H1 (cell line): ENCODE data around the gene DNAJB1. TPM values are rescaled to one million over a fixed set of nuclear protein-coding genes. Genes with fewer than 3 reads are reported as not detected.

Experiments used
- CTCF ChIA-PET: fragments of 300-600 bp; sonication (Branson Sonifier 250); formaldehyde crosslinking; loops from one replicate; lab custom pipeline; 2021; ENCODE audit not compliant: partially characterized antibody; lab: Charles Lee
- POLR2A ChIA-PET: fragments of 300-600 bp; sonication (Branson Sonifier 250); formaldehyde crosslinking; loops from one replicate; lab custom pipeline; 2021; ENCODE audit warnings: inconsistent platforms; ENCODE audit not compliant: partially characterized antibody; lab: Charles Lee
- DNase-seq, 2 experiments: peaks; one replicate each; pipeline versions ENCODE4 v3.0.0 to v3.0.0-alpha.2; 2010 to 2022; ENCODE audit warnings: low spot score in 2 of 2, low read depth in 1 of 2, mixed read lengths in 1 of 2
- FAIRE-seq: peaks from 2 replicates; lab custom pipeline; 2011; peaks lifted over from hg19 to GRCh38; lab: Jason Lieb, UNC
- H2AFZ ChIP-seq: 2 replicates; pipeline ENCODE4 v1.8.1; 2012; ENCODE audit warnings: low read length, inconsistent platforms
- H2AK5ac ChIP-seq: 2 replicates; pipeline ENCODE4 v1.6.1; 2013; ENCODE audit warnings: low read depth, low read length
- H2BK120ac ChIP-seq: replicated peaks from 2 replicates; pipeline ENCODE3; 2013; ENCODE audit warnings: low read depth, low read length, inconsistent platforms
- H2BK12ac ChIP-seq: 2 replicates; pipeline ENCODE4 v1.6.1; 2013; ENCODE audit warnings: low read depth, low read length
- H2BK15ac ChIP-seq: 2 replicates; pipeline ENCODE4 v1.6.1; 2013; ENCODE audit warnings: low read length
- H2BK20ac ChIP-seq: 2 replicates; pipeline ENCODE4 v1.6.1; 2013; ENCODE audit warnings: low read length
- H2BK5ac ChIP-seq: 2 replicates; pipeline ENCODE4 v1.6.1; 2013; ENCODE audit warnings: low read depth, low read length
- H3K14ac ChIP-seq: 2 replicates; pipeline ENCODE4 v1.6.1; 2013; ENCODE audit warnings: inconsistent platforms; ENCODE audit not compliant: insufficient read length
- H3K18ac ChIP-seq: 2 replicates; pipeline ENCODE4 v1.6.1; 2013; ENCODE audit warnings: low read length; ENCODE audit errors: extremely low read depth
- H3K23ac ChIP-seq: 2 replicates; pipeline ENCODE4 v1.6.1; 2013; ENCODE audit warnings: inconsistent platforms; ENCODE audit not compliant: insufficient read length
- H3K23me2 ChIP-seq: 2 replicates; pipeline ENCODE4 v1.6.1; 2013; ENCODE audit warnings: low read depth, low read length
- H3K27ac ChIP-seq: 2 replicates; pipeline ENCODE4 v1.6.1; 2011; ENCODE audit warnings: low read depth, low read length, inconsistent platforms
- H3K27me3 ChIP-seq, 4 experiments: replicated peaks in 1 of 4; 1 replicate in 1 of 4; 2 replicates in 3 of 4; pipeline versions ENCODE4 v1.6.1 to v1.8.1; 2011 to 2013; ENCODE audit warnings: low read length in 3 of 4, mild to moderate bottlenecking in 3 of 4, inconsistent platforms in 2 of 4, mixed read lengths in 2 of 4, moderate library complexity in 1 of 4; ENCODE audit not compliant: control insufficient read depth in 3 of 4, insufficient read depth in 3 of 4; ENCODE audit errors: extremely low read depth in 1 of 4
- H3K36me3 ChIP-seq, 4 experiments: 2 replicates each; pipeline versions ENCODE4 v1.6.1 to v1.8.1; 2011 to 2013; ENCODE audit warnings: mild to moderate bottlenecking in 4 of 4, low read length in 3 of 4, moderate library complexity in 2 of 4, control low read depth in 1 of 4, inconsistent platforms in 1 of 4; ENCODE audit not compliant: insufficient read depth in 4 of 4, control insufficient read depth in 2 of 4
- H3K4ac ChIP-seq: replicated peaks from 2 replicates; pipeline ENCODE3; 2013; ENCODE audit warnings: low read length, low read depth, mixed read lengths, inconsistent platforms; ENCODE audit not compliant: insufficient read length
- H3K4me1 ChIP-seq, 4 experiments: replicated peaks in 1 of 4; 1 replicate in 1 of 4; 2 replicates in 3 of 4; pipeline versions ENCODE4 v1.6.1 to v1.8.1; 2011 to 2013; ENCODE audit warnings: low read length in 3 of 4, inconsistent platforms in 2 of 4, mixed read lengths in 1 of 4; ENCODE audit not compliant: insufficient read depth in 4 of 4, control insufficient read depth in 3 of 4
- H3K4me2 ChIP-seq, 2 experiments: 2 replicates each; pipeline versions ENCODE4 v1.6.1 to v1.8.1; 2011 to 2013; ENCODE audit warnings: low read depth in 2 of 2, low read length in 2 of 2, control low read depth in 1 of 2, inconsistent platforms in 1 of 2, mild to moderate bottlenecking in 1 of 2; ENCODE audit not compliant: insufficient read depth in 1 of 2
- H3K4me3 ChIP-seq, 4 experiments: fragments of 200-600, 300-600 bp in 1 of 4; sonication (generic), shearing (Covaris generic), sonication (Bioruptor Twin) in 1 of 4; 2 replicates each; pipeline versions ENCODE4 v1.5.1 to v1.8.1; 2011 to 2016; ENCODE audit warnings: low read length in 4 of 4, low read depth in 3 of 4, control low read depth in 2 of 4, inconsistent platforms in 2 of 4, mild to moderate bottlenecking in 2 of 4, mixed read lengths in 1 of 4, moderate library complexity in 1 of 4; ENCODE audit not compliant: insufficient read depth in 2 of 4; ENCODE audit errors: extremely low read depth in 1 of 4
- H3K56ac ChIP-seq: replicated peaks from 2 replicates; pipeline ENCODE3; 2013; ENCODE audit warnings: low read depth, mild to moderate bottlenecking, mixed read lengths, low read length, inconsistent platforms; ENCODE audit not compliant: insufficient read length
- H3K79me1 ChIP-seq: 2 replicates; pipeline ENCODE4 v1.6.1; 2013; ENCODE audit warnings: low read depth, low read length, control low read depth
- H3K79me2 ChIP-seq, 2 experiments: 2 replicates each; pipeline versions ENCODE4 v1.6.1 to v1.8.1; 2012 to 2013; ENCODE audit warnings: low read length in 2 of 2, mild to moderate bottlenecking in 2 of 2, inconsistent platforms in 1 of 2; ENCODE audit not compliant: insufficient read depth in 2 of 2, control insufficient read depth in 1 of 2
- H3K9ac ChIP-seq, 4 experiments: replicated peaks in 1 of 4; 1 replicate in 1 of 4; 2 replicates in 3 of 4; pipeline versions ENCODE4 v1.6.1 to v1.8.1; 2011 to 2013; ENCODE audit warnings: low read depth in 3 of 4, low read length in 3 of 4, control low read depth in 2 of 4, mild to moderate bottlenecking in 2 of 4, moderate library complexity in 2 of 4, inconsistent platforms in 1 of 4; ENCODE audit errors: extremely low read depth in 1 of 4
- H3K9me3 ChIP-seq, 2 experiments: 2 replicates each; pipeline versions ENCODE4 v1.6.1 to v1.8.1; 2012 to 2013; ENCODE audit warnings: mild to moderate bottlenecking in 2 of 2, moderate library complexity in 2 of 2, control low read depth in 1 of 2, inconsistent platforms in 1 of 2, low read depth in 1 of 2, low read length in 1 of 2, mixed read lengths in 1 of 2; ENCODE audit not compliant: insufficient read depth in 2 of 2
- H4K20me1 ChIP-seq, 2 experiments: replicated peaks in 1 of 2; 2 replicates each; pipeline versions ENCODE3 to v1.8.1; 2011 to 2013; ENCODE audit warnings: inconsistent platforms in 2 of 2, low read length in 2 of 2, mild to moderate bottlenecking in 1 of 2; ENCODE audit not compliant: insufficient read depth in 2 of 2, control insufficient read depth in 1 of 2
- H4K5ac ChIP-seq: 2 replicates; pipeline ENCODE4 v1.6.1; 2013; ENCODE audit warnings: low read length, low read depth, mixed read lengths, inconsistent platforms; ENCODE audit not compliant: insufficient read length
- H4K8ac ChIP-seq: 2 replicates; pipeline ENCODE4 v1.8.0; 2013; ENCODE audit warnings: mild to moderate bottlenecking, moderate library complexity, low read length, inconsistent platforms; ENCODE audit not compliant: insufficient read depth; ENCODE audit errors: extremely low read depth
- H4K91ac ChIP-seq: replicated peaks from 2 replicates; pipeline ENCODE3; 2013; ENCODE audit warnings: low read length, mixed read lengths, inconsistent platforms; ENCODE audit not compliant: insufficient read length
- ASH2L ChIP-seq: fragments of 200-600, 300-600 bp; sonication (generic); IDR thresholded peaks from one replicate; pipeline ENCODE4 v1.7.1; 2017; ENCODE audit warnings: low read length
- EP300 ChIP-seq, 2 experiments: IDR thresholded peaks; 1 replicate in 1 of 2; 2 replicates in 1 of 2; pipeline ENCODE4 v1.6.1; 2011 to 2012; ENCODE audit warnings: low read depth in 2 of 2, low read length in 2 of 2, mild to moderate bottlenecking in 2 of 2, borderline replicate concordance in 1 of 2, inconsistent platforms in 1 of 2, moderate library complexity in 1 of 2
- GTF2F1 ChIP-seq: IDR thresholded peaks from 2 replicates; pipeline ENCODE4 v1.6.1; 2012; ENCODE audit warnings: low read depth, low read length, improper control_type of control experiment, borderline replicate concordance
- NRF1 ChIP-seq: IDR thresholded peaks from 2 replicates; pipeline ENCODE4 v1.6.1; 2011; ENCODE audit warnings: mild to moderate bottlenecking, low read depth, low read length, improper control_type of control experiment
- SIN3A ChIP-seq, 2 experiments: IDR thresholded peaks in 1 of 2; conservative IDR thresholded peaks in 1 of 2; 2 replicates each; pipeline ENCODE4 v1.6.1; 2011 to 2012; ENCODE audit warnings: low read length in 2 of 2, improper control_type of control experiment in 1 of 2, low read depth in 1 of 2, mild to moderate bottlenecking in 1 of 2
- SP1 ChIP-seq: IDR thresholded peaks from 2 replicates; pipeline ENCODE4 v1.6.1; 2011; ENCODE audit warnings: low read depth, low read length
- TCF12 ChIP-seq: IDR thresholded peaks from 2 replicates; pipeline ENCODE4 v1.6.1; 2011; ENCODE audit warnings: low read depth, mild to moderate bottlenecking, low read length
- whole genome bisulfite sequencing, 2 experiments: shearing (Covaris generic) in 1 of 2; methylation state at CpG; one replicate each; pipeline versions ENCODE4 v1.1.6 to v1.1.7; 2013 to 2015; ENCODE audit warnings: low lambda C conversion rate in 2 of 2, mixed read lengths in 2 of 2, inconsistent platforms in 1 of 2, low coverage in 1 of 2, missing lambda C conversion rate in 1 of 2; ENCODE audit not compliant: insufficient replicate concordance in 2 of 2, insufficient coverage in 1 of 2, insufficient read length in 1 of 2; ENCODE audit errors: extremely low coverage in 1 of 2, missing lambda C conversion rate in 1 of 2; 5-methylcytosine and 5-hydroxymethylcytosine counted together
- polyA plus RNA-seq, 7 experiments: library from polyadenylated mRNA; depleted of rRNA in 3 of 7; stranded (reverse) in 5 of 7; unstranded in 2 of 7; fragments of >200 nt in 5 of 7; fragments of 200-250 nt in 2 of 7; gene quantifications; 1 replicate in 5 of 7; 2 replicates in 1 of 7; 4 replicates in 1 of 7; pipeline versions ENCODE4 v1.2.1 to v1.2.3, GENCODE V29; 2011 to 2013; ENCODE audit warnings: missing spikeins in 2 of 7, mixed read lengths in 2 of 7
- total RNA-seq: library from RNA; stranded (reverse); fragmentation: NEBNext Ultra II Directional; extraction: Animal tissue kit (Norgen Biotek cat#: 25700); gene quantifications from 2 replicates; pipeline ENCODE4 v1.2.1, GENCODE V29; 2021

The DNAJB1 gene
- total and polyA plus RNA-seq, 2 of the 8 experiments (the other 6 are each of a cell fraction or from before 2014, with no cell fraction given): 62.9 to 64.3 TPM

GRCh38 chr19:14517446-14517839, 754 bp downstream of the DNAJB1 start:
- Histone ChIP-seq H3K9ac (peak overlapping the region in 3 of 4 experiments; percentile 56 to 64 (median 60); a peak in 5 of 7 replicates), H4K91ac (no peak overlapping the region), H2BK120ac (no peak overlapping the region), H3K36me3 (peaks cover 10 to 28% (median 17%) of the 10 kb centered on the region in 4 experiments), H3K23me2 (peaks cover 3% of the 10 kb centered on the region; the same call in 1 of the 2 replicates), H2BK15ac (no peak overlapping the region), H3K4me3 (peak overlapping the region; percentile 76 to 95 (median 88)), H2AK5ac (no peak overlapping the region), H4K20me1 (peaks cover 7 to 24% of the 10 kb centered on the region in 2 experiments), H3K79me2 (peaks cover 7 to 24% of the 10 kb centered on the region in 2 experiments; a peak in 3 of 4 replicates), H2AFZ (no peak overlapping the region), H2BK12ac (no peak overlapping the region), H3K4me2 (peak overlapping the region; percentile 78 to 96), H3K79me1 (peaks cover 14% of the 10 kb centered on the region), H3K27me3 (no peaks in the 10 kb centered on the region), H4K5ac (no peak overlapping the region), H3K23ac (no peak overlapping the region), H2BK20ac (no peak overlapping the region), H3K14ac (peak overlapping the region; percentile 82), H3K4me1 (peaks cover 0 to 8% (median 4%) of the 10 kb centered on the region in 4 experiments; a peak in 3 of 7 replicates), H3K27ac (no peak overlapping the region), H3K56ac (peak overlapping the region; percentile 56), H3K18ac (no peak overlapping the region), H2BK5ac (no peak overlapping the region), H3K4ac (no peak overlapping the region), H3K9me3 (no peaks in the 10 kb centered on the region), H4K8ac (peak overlapping the region; percentile 53; the same call in 1 of the 2 replicates)
- FAIRE-seq (no peak), DNase-seq (no peak)
- CTCF ChIA-PET: interaction anchor here (0.7 to 1.8 kb wide), 5 partner anchors 13 to 106 kb away, joined by 3 to 6 read pairs (median 5); no protein-coding TSS in a partner anchor
- WGBS, 2 experiments: 1% methylated on average over 10 of the region's 32 CpGs; no CpG with 5 or more reads in 1 of the 2 experiments
- TF ChIP-seq TCF12 (no peak), ASH2L (peak; percentile 3), NRF1 (no peak), GTF2F1 (no peak), EP300 (IDR thresholded peaks at IDR 0.05; ENCODE audit: borderline replicate concordance in 1 of 2, low read depth in 2 of 2, low read length in 2 of 2) (no peak), SIN3A (conservative IDR thresholded peaks at IDR 0.05 in 1 of 2, IDR thresholded peaks at IDR 0.05 in 1 of 2; ENCODE audit: low read depth in 1 of 2, low read length in 2 of 2) (peak in 1 of 2 experiments; percentile 55; a peak in 1 of 4 replicates), SP1 (no peak)
- POLR2A ChIA-PET: interaction anchor here (0.7 to 3.8 kb wide), 13 partner anchors 12 to 1359 kb away, joined by 3 to 30 read pairs (median 5); partner anchors contain the start of genes GIPC1 and TECR
